Glomerular visceral epithelial cell (primary cell): ENCODE data around the gene SUGCT.

Experiments used
- DNase-seq: peaks from one replicate; pipeline ENCODE4 v3.0.0-alpha.2; 2016; ENCODE audit errors: extremely low spot score

The SUGCT gene

DNA sequence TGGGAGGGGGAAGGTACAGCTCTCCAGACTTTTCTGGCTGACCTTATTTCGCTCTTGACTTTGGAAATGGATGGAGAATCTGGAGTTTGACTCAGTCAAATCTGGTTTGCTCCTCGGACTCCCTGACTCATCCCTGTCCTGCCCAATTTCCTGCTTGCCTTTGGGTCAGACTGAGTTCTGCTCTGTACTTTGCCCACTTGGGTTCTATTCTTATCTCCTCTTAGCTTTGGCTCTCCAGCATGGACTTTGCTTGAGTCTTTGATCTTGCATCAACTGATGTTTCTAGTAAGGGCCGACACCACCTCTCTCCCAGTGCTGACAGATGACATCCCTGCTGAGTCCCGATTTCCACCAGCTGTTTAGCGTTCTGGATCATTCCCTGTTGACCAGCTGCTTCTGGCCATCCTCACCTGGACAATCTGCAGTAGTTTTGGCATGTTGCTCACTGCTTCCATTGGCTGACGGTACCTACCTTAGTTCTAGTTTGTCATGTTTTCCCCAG is 335.3 kb downstream of the SUGCT start:
- DNase-seq: no peak

DNA sequence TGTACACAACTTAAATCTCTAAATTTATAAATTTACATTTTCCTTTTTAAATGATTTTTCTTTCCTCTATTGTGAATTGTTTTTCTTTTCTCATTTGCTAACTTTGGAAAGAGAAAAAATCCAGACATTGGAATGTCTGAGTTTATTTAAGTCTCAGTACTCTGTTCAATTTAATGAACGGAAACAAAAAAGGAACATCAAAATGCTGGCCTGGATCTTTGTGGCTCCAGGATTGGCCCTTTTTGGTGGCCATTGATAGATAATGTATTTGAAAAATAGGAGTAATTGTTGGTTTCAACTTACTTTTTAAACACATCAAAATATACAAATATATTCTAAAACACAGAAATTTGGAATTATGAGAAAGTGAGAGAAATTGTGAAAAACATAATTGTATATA is 336.0 kb downstream of the SUGCT start:
- no peak for DNase-seq

DNA sequence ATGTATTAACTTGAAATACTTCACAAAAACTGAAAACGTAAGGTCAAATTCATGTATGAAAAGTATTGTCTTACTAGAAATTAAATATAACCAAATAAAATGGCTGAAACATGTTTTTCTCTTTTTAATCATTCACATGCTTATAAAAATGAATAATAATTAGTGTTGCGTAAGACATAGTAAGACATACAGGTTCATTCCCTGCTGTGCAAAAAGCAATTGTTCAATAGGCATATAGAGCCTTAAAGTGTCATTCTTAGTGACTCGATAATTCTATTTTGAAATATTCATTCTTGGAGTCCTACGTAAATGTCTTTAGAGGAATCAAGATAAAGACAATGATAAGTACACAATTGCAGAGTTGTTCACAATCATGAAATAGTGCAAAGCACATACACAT is 337.1 kb downstream of the SUGCT start:
- no peak for DNase-seq

DNA sequence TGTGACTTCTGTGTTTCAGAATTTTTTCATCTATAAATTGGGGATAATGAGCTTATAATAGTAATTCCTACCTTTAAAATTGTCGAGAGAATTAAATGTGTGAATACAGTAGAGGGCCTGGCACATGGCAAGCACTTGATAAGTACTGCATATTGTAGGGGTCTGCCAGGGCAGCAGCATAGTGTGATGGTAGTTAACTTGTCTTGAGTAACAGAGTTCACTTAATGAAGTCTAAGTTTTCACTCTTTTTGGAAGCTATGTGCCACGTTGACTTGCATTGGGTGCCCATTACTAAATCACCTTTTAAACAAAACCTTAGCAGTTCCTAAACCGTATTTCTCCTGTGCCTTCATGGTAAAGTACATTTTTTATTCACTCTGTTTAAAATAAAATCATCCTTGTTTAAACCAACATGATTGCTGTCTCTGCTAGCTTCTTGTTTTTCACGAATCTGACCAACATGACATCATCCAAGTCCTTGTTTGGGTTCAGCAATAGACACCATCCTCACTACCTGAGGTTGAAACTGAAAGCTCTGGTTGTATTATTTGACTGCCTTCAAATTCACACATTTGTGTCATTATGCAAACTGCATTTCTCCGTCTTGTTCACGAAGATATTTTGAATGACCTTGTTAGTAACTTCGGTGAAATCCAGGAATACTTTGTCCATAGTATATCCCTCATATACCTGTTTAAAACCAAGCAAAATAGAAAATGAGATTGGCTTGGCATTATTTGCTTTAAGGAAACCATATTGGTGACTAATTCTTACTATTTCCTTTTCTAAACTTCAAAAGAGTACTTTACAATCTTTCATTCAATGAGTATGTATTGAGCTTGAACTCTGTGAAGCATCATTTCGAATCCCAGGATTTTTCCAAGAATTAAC is 340.2 kb downstream of the SUGCT start:
- no peak for DNase-seq

DNA sequence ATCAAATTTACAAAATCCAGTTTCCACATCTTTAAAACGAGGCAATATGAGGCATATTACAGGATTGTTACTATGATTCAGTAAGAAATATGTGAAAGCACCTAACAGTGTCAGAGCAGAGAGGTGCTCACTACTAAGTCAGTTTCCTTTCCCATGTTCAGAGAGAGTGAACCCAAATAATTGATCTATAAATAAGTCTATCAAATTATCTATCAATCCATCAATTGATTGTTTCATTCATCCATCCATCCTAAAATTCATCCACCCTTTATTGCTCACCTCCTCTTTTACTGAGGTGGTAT is 340.8 kb downstream of the SUGCT start:
- no peak for DNase-seq

DNA sequence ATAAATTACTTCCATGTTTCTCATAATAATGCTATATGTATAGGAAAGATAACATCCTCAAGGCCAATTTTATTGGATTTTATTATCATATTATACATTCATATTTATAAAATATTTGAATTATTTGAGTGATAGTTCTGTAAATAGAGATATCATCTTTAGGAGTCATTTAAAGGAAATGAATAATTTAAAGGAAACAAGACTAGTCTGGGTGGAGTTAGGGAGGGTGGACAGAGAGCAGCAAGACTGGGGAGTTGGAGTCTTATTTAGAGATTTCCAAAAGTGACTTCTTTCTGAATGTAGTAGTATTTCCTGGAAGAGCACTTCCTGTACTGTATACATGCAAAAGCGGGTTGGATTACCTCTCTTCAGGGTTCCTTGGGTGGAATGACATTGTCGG is 342.3 kb downstream of the SUGCT start:
- no peak for DNase-seq

DNA sequence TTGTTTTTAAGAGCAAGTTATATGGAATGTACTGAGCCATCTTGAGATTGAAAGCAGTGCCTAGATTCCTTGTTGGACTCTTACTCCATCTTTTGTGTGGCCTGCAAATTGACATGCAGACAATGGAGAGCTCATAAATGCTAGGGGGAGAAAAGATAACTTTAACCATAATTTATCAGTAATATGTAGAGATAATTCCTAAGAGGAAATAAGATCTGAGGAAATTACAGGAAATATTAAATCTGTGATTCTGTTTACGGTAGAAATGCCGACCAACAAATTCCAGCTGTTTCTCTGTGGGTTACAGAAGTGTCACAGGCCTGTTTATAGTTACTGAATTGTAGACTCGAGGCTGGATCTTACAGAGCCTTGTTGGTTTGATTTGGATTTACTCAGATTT is 348.0 kb downstream of the SUGCT start:
- no peak for DNase-seq

DNA sequence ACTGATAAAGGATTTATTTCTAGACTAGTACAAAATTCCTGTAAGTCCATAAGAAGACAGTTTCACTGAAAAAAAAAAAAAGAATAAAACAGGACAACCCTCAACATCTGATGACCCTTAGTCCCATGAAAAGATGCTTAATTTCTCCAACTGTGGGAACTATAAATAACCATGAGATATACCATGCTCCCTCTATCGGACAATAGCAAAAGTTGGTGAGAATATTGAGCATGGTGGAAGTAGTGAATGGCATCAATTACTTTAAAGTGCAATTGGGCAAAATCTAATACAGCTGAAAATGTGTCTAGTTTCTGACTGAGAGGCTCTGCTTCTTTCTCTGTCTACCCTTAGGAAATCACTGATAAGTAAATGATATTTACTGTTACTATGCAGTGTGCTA is 348.8 kb downstream of the SUGCT start:
- DNase-seq: no peak

DNA sequence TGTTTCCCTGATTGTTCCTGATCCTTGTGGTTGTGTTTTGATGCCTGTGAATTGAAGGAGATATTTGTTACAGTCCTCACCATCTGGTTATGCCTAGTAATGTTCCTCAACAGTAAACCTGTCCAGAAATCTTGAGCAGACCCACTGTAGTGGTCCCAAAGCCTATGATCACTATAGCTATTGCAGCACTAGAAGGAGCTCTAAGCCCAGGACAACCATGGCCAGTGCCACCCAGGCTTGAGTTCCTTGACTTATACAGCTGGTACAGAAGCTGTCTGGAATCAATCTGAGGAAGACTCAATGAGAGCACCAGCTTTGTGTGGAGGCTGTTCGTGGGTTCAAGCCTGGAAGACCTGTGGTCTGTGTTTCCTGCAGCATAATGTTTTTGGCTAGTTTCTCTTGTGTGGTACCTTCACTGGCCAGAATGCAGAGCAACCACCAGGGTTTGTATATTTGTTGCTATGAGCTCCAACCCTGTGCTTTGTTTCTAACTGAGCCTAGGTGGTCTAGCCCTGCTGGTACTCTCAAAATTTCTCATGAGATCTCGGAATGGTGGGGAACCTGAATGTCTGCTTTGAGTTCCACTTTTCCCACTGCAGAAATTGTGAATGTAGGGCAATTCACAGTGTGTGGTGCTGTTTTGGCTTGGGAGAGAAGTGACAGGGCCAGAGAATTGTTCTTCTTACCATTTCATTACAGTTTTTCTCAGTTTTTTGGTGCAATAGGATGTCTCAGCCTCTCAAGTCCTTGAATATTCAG is 355.2 kb downstream of the SUGCT start:
- DNase-seq: no peak

DNA sequence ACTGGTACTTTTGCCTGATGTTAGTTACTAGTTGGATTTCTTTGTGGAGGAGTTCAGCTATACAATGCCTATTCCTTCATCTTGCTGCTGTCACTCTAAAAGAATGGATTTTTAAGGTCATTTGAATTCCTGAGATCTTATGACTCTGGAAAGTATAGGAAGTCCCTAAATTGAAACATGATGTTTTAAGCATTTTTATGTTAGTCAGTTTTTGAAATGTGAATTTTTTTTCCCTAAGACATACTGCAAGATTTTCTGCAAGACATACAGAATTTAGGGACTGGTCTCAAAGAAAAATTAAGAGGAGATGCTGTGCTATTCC is 355.8 kb downstream of the SUGCT start:
- DNase-seq: no peak

DNA sequence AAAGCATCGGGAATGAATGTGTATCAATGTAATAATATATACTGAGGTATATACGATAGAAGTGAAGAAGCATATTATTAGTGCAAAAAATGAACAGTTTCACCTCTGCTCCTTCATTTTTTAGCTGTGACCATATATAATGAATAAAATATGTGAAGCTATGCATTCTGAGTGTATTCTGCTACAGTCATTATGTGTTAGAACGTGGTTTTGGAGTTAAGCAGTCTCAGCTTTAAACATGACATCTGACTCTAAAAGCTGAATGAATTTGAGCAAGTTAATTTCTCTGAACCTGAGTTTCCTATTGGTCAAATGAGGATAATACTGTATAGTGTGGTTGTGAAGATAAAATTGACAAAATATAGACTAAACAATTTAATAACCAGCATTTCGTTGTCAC is 358.1 kb downstream of the SUGCT start:
- DNase-seq: no peak

DNA sequence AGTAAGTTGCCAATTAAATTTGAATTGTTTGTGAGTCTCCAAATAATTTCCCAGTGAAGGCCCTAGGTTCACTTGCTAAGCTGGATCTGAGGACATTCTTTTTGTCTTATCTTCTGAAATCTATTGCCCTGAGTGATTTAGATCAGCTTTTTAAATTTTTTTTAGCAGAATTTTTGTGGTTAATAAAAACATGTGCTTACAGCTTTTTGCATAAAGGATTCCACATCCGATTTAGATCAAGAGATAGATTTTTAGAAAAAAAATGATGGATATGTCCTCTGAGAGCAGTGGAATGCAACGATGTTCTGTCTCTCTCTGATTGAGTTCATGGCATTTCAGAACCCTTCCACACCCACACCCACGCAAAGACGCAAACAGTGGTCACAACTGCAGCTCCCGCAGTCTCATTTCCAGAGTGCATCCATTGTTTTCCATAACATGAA is 358.8 kb downstream of the SUGCT start:
- no peak for DNase-seq

DNA sequence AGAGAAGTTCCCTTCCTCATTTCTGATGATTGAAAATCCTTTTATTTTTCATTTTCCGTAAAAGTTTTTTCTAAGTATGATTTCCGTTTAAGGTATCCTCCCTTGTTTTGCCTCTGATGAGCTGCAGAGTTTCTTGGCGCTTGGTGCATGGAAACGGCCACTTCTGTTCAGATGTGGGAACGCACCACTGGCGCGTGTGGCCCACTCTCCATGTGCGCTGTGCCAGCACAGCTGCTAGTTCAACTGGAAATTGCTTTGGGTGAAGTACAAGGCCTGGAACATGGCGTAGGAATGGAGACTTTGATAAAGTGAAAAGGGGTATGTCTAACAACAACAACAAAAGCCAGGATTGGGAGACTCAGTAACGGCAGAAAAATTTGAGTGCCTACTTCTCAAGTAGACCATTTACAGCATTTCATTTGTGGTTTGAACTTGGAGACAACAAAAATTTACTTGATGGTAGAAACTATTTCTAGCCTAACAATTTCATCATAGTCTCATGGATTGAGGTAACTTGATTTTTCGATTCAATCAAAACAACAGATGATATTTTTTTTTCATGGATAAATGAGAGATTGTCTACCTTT is 364.2 kb downstream of the SUGCT start:
- no peak for DNase-seq

DNA sequence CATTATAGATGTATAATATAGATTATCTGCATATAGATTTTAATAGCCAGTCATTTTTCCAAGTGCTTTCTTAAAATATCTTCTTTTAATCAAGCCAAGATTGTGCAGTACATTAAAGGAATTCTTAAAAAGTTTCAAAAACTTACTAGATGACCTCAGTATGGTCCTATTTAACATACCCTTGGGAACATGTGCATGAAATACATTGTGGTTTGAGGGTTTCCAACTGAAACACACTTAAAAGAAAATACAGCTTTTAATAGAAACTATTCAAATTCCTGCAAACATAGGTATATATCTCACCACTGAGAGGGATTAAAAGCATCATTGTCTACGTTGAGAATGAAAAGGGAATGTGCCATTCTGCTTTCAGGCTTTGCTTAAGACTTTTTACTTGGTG is 364.9 kb downstream of the SUGCT start:
- no peak for DNase-seq

DNA sequence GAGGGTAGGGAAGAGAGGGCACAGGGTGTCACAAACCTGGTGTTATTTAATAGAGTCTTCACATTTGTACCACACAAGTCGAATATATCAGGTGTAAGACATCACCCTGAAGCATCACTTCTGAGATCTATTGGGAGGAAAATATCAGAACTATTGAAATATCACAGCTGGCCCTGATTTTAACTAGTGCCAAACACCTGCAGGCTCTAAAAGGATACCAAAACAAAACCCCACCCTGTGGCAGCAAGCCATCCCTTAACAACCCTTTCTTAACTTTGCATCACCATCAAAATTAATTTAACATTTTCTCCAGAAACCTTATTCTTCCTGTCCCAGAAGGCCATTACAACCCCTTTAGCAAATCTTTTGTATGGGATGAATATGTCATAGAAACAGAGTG is 365.4 kb downstream of the SUGCT start:
- no peak for DNase-seq

DNA sequence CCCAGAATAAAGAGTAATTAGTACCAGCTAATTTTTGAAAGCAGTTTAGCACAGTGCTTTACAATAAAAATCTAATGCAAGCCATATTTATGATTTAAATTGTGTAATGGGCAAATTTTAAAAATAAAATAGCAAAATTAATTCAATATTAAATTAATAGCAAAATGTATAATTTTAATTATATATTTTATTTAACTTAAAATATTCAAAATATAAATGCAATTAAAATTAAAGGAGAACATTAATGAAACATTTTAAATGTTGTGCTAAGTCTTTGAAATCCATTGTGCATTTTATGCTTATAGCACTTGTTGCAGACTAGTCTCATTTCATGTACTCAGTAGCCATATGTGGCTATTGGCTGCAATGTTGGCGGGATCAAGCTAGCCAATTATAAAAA is 367.6 kb downstream of the SUGCT start:
- DNase-seq: no peak

DNA sequence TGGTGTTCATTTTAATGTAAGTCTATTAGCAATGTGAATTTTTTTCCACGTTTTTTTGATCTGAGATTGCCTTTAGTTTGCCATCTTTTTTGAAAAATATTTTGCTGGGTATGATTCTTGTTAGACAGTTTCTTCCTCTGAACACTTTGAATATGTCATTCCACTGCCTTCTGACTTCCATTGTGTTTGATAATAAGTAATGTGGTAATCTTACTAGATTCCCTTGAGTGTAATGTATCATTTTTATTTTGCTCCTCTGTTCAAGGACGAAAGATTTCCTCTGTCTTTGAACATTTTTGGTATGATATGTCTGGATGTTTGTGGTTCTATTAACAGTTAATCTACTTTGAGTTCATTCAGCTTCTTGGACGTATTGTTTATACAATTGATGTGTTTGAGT is 371.4 kb downstream of the SUGCT start:
- no peak for DNase-seq

DNA sequence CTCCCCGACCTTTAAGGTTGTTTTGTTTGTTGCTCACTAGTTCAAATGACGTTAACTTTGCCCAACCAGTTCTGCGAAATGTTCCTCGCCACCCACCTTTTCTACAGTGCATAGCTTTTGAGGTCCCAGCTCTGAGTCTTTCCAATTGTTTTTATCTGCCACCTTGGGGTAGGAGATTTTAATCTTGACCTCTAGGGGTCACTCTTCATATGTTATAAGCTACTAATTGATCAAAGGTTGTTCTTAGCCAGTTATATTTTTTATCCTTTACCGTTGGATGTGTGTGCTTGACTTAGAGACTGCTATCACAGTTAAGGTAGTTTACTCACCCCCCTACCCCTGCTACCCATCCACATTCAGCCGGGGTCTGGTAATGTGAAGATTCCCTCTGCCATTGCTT is 372.4 kb downstream of the SUGCT start:
- no peak for DNase-seq

DNA sequence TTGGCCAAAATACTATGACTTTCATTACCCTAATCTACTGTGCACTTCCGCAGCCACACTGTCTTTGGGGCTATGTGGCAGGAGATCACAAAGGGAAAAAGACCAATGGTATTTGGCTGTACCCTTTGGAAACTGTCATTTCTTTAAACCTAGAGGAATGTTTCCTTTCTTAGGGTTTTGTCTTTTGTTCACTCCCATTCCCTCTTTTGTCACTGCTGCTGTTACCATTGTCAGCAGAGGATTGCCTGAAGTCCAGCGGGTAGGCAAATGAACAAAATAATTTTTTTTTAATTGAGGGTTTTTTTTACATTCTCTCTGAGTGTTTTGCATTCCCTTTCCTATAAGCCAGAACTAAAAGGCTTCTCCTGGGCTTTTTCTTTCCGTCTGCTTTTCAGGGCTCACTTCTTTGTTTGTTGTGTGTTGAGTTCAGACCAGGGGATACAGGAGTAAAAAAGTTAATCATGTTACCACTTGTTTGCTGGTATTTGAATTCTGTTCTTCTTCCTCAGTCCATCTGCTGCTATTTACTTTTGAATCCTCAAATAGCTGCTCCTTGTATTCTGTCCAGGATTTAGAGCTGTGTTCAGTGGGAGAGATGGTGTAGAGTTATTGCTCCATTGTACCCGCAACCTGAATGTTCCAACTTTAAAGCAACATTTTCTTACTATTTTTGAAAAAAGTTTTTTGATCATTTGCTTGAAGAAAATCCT is 374.6 kb downstream of the SUGCT start:
- DNase-seq: no peak

DNA sequence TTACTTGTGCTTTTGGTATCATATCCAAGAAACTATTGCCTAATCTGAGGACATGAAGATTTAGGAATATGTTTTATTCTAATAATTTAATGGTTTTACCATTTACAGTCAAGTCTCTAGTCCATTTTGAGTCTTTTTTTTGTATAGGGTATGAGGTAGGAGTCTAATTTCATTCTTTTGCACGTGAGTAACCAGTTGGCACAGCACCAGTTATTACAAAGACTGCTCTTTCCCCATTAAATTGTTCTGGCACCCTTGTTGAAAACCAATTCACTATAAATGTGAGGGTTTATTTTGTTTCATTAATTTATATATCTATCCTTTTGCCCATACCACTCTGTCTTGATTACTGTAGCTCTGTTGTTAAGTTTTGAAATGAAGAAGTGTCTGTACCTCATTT is 381.6 kb downstream of the SUGCT start:
- DNase-seq: no peak

DNA sequence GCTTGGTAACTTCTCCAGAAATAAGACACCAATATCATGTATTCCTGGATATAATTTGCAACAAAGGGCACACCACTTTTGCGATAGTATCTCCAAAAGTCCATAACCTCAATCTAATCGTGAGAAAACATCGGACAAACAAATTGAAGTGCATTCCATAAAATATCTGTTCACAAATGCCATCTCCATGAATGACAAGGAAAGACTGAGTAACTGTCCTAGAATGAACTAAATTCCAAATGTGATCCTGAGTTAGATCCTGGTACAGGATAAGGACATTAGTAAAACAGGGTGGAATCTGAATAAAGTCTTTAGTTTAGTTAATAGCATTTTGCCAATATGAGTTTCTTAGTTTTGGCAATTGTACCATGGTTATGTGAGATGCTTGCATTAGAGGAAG is 384.2 kb downstream of the SUGCT start:
- DNase-seq: no peak

DNA sequence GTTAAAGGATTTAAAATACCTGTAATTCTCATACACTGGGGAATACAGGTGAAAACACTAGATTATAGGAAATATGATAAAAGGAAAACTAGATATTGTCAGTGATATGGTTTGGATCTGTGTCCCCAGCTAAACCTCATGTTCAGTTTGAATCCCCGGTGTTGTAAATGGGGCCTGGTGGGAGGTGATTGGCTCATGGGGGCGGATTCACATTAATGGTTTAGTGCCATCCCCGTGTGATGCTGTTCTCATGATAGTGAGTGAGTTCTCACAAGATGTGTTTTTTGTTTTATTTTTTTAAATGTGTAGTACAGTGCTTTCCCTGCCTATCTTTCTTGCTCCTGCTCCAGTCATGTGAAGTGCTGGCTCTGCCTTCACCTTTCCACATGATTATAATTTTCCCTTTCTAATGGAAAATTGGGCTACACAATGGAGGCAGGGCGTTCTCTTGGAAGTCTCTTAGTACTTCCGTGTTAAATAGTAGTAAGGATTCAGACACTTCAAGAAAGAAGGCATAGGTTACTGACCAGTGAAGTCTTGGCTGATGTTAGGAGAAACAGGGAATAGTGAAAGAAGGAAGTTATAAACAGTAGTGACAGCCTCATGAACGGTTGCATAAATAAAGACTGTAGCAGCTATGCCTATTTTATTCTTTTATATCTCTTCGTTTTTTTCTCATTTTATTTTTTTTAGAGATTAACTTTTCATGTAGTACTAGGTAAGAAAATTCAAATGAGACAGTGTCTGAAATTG is 386.4 kb downstream of the SUGCT start:
- no peak for DNase-seq
